Glomerular visceral epithelial cell (primary cell): Measurements from ENCODE around the gene GNB1L.
A peak's percentile ranks its signal among the peaks of the same experiment; 100 is the strongest.

Experiments
- DNase-seq: peaks from one replicate; pipeline ENCODE4 v3.0.0-alpha.2; 2016; ENCODE audit errors: extremely low spot score

The GNB1L gene, protein sequence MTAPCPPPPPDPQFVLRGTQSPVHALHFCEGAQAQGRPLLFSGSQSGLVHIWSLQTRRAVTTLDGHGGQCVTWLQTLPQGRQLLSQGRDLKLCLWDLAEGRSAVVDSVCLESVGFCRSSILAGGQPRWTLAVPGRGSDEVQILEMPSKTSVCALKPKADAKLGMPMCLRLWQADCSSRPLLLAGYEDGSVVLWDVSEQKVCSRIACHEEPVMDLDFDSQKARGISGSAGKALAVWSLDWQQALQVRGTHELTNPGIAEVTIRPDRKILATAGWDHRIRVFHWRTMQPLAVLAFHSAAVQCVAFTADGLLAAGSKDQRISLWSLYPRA

GRCh38 chr22:19854778-19855503, at the start of gene GNB1L, which contains the start of gene RTL10:
GNB1L (minus strand) TSS chr22:19854874; CDS start chr22:19821355, 33,519 bp downstream.
RTL10 (minus strand) TSS chr22:19854874; CDS start chr22:19852261, 2,613 bp downstream.
- DNase-seq = peak; percentile 95

GRCh38 chr22:19904174-19904856, 49.6 kb upstream of the GNB1L start:
- DNase-seq = no peak

GRCh38 chr22:19903513-19903912, 48.8 kb upstream of the GNB1L start:
- DNase-seq = no peak

DNA sequence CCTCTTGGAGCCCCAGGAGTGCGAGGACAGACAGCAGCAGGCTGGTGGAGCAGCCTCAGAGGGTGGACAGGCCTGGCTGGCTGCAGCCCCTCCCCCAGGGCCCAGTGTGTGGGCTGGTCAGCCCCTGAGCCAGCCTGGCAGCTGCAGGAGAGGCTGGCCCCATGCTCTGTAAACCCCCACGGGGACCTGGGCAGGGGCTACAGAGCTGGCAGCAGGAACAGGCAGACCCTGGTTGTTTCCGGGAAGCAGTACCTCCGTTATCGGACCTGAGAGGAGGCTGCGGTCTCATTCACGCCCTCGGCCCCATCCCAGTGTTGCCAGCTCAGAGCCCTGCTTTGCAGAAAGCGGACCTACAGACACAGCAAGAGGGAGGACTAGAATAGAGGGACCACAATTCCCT, 48.4 kb upstream of the GNB1L start:
- DNase-seq = no peak

GRCh38 chr22:19902245-19902715, 47.6 kb upstream of the GNB1L start:
- no peak for DNase-seq

GRCh38 chr22:19901577-19902244, 47.0 kb upstream of the GNB1L start:
- DNase-seq = no peak

DNA sequence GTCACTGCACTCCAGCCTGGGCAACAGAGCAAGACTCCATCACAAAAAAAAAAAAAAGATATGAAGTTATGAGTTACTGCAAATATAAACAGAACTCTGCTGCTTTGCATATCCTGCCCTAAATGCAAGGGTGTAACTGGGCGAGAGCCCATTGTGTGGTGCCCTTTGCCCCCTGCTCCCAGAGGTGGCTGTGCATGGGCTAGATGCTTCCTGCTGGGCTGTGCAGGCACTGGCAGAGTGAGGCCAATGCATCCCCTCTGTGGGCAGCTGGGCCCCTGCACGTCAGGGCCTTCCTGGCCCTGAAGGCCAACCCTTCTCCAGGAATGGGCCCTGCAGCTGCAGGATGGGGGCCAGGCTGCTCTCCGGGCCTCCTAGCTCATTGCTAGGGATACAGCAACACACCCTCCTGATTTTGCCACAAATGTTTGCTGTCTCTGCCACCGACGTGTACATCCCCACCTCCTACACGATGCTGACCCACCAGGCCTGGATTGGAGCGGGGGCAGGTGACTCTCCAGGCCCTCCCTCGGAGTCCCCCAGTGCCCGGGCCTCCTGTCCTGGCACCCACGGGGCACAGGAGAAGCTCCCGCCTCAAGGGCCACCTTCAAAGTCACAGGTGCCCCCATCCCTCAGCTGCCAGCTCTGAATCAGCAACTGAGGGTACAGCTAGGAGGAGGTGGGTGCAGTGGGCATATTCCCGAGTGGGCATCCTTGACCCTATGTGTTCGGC, 46.2 kb upstream of the GNB1L start:
- DNase-seq = no peak

- DNase-seq = no peak
Observed at GRCh38 chr22:19898831-19899567, 44.3 kb upstream of the GNB1L start.

GRCh38 chr22:19898145-19898544, 43.5 kb upstream of the GNB1L start:
- DNase-seq = no peak

- DNase-seq = no peak
Observed at GRCh38 chr22:19897726-19898125, 43.1 kb upstream of the GNB1L start.

- DNase-seq = no peak
Observed at GRCh38 chr22:19896665-19897355, 42.1 kb upstream of the GNB1L start.

DNA sequence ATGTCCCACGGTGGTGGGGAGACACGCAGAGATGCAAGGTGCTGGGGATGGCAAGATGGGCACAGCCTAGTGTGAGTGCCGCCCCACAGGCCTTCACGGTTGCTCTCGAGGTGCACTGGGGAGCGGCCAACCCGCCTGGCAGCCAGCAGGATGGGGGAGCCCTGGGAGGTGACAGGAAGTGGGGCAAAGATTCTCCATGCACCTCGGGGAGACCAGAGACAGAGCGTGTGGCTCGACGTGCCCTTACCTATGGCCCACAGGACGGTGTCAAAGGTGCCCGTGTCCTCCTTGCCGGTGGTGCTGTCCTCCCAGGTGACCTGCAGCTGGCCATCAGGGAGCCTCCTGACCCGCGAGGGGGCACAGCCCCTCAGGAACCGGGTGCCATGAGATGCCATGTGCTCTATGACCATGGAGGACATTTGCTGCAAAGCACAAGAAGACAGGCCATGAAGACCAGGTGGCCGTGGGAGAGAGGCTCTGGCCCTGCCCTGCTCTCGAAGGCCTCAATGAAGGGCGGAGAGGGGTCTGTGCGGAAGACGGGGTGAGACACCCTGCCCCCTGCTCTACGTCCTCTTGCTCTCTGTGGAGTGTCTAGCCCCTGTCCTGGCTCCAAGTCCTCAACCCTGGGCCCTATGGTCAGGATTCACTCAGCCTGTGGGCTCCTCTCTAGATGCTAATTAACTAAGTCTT, 40.6 kb upstream of the GNB1L start:
- no peak for DNase-seq

DNA sequence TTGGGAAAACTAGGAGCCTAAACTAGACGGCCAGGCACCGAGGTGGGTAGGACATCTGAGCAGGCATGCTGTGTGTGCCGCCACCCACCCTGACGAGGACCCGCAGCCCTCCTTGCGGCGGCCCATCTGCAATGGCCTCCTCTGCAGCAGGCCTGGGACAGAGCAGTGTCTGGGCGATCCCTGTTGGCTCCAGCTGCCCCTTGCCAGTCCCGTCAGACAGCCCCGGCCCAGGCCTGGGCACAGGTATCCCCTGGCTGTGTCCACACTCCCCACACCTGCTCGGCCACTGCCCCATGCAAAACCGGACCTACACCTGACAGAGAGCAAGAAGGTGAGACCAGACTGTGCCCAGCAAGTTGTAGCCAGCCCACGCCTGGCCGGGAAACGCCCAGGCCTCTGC, 38.7 kb upstream of the GNB1L start:
- DNase-seq = no peak

DNA sequence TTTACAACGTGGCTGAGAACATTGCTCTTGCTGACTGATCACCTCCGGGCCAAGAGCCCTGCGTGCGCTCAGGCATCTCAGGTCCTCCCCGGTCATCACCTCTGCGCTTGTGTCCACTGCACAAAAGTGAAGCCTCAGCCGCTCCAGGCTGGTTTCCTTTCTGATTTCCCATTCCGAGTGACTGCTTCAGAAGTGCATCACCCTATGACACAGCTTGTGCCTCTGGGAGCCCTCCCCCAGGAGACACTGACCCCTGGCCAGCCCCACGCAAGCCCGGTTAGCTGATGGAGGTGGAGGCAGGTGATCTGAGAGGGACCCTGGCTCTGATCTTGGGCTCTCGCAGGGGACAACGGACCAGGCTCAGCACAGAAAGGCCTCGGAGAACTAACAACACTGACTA, 38.3 kb upstream of the GNB1L start:
- DNase-seq = peak; percentile 28

GRCh38 chr22:19892257-19892879, 37.7 kb upstream of the GNB1L start:
- DNase-seq = no peak

DNA sequence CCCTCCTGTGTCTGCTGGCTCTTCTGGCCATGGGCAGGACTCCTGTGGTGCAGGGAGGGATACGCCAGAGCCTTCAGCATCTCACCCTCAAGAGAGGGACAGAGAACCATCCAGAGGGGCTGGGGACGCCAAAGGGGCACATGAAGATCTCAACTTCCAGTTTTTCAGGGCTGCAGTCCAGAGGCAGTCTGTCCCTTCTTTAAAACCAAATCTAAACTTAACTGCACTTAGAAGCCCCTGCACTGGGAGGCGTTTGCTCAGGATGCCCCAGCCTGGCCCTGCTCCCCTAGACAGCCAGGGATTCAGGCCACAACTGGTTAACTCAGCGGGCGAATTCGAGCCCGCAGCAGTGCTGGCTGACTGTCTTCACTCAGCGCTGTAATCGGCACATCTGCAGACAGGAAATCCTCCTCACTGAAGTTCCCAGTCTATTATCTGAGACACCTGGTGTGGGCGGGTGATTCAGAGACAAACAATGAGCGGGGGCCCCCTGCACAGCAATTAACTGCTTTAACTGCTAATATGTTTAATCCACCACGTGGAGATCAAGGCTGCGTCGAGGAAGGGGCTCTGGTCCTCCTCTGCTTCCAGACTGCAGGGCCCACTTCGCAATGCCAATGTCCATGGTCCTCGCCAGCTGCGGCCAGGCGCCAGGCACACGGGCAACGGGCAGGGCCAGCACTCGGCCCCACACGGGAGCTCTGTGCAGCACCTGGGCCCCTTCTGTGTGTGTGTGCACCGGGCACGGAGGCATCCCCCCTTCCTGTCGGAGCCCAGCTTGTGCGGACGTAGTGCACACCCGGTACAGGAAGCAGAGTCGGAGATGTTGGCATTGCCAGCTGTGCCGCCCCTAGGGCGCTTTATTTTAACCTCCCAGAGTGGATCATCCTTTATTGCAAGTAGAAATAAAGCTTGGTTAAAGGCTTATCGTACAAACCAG, 36.9 kb upstream of the GNB1L start:
- DNase-seq = peak; percentile 86

- DNase-seq = no peak
Observed at GRCh38 chr22:19890502-19891316, 36.0 kb upstream of the GNB1L start.
